GM21447 (cell line): ENCODE data around the gene NKX2-4.
"Not testable (repeated sequence)": the region's sequence is repeated elsewhere in the genome, so short reads cannot be mapped to it uniquely, and the experiment has no call there.

Experiments used
- ATAC-seq: cut with Tn5 transposase; IDR thresholded peaks from one replicate; pipeline ENCODE4 v1.9.1; 2021; ENCODE audit not compliant: unreplicated experiment

The NKX2-4 gene

GRCh38 chr20:21397341-21398108, at the start of gene NKX2-4:
Gene NKX2-4, minus strand, starts transcription at chr20:21397526. Its CDS starts 127 bp downstream, at chr20:21397399.
- no peak for ATAC-seq

DNA sequence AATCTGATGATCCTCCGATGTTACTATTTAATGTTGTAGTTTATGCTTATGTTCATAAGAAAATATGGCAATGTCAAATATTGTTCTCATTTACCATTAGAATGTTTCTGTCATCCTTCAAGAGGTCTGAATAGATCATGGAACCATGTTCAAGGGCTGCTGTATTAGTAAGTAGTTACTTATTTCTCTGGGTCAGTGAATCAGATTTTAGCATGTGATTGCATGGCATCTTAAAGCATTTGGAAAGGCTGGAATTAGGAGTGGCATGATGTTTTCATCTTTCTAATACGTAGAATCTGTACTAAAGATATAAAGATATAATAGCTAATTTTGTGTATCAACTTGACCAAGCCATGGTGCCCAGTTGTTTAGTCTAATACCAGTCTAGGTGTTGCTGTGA, 40.5 kb upstream of the NKX2-4 start:
- no peak for ATAC-seq

GRCh38 chr20:21437248-21437647, 39.9 kb upstream of the NKX2-4 start:
- ATAC-seq: no peak

- ATAC-seq: no peak
These were observed 38.9 kb upstream of the NKX2-4 start for GRCh38 chr20:21436205-21436604.

GRCh38 chr20:21435576-21435975, 38.2 kb upstream of the NKX2-4 start:
- no peak for ATAC-seq

DNA sequence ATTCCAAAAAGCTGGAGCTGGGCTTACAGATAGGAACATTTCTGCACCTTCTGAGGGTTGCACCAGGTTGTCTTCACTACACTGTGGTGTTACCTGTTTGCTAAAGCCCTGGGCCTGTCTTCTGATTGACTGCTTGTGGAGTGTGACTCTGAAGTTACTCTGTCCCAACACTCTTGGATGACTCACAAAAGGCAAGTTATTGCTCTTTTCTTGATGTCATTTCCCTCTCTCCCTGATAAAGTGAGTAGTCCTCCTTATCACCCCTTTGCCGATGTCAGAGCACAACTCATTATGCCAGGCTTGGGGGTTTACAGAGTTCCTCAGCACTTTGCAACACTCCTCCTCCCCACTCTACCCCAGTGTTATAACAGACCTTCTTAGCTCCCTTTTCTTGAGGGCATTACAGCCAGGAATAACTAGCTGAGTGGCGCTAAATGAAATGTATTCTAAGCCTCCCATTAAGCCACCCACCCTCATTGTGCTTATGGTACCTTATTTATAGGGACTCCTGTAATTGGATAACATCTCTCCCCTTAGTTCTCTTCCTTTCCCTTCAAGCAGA, 36.1 kb upstream of the NKX2-4 start:
- no peak for ATAC-seq

DNA sequence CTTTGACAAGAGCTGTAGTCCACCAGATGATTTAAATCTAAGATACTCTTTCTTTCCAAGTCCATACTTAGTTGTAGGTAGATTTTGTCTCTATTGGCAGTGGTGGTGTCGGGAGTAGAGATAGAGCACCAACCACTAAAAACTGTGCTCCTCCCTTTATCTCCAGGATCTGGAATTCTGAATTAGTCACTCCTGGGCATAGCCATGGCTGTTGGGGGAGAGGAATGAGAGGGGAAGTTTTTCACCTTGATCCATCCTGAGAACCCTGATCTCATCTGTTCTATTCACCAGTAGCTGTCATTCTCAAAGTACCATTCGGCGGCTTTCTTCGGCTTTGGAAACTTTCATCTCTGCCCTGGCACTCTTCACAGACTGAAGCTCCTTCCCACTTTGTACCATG, 35.6 kb upstream of the NKX2-4 start:
- no peak for ATAC-seq

DNA sequence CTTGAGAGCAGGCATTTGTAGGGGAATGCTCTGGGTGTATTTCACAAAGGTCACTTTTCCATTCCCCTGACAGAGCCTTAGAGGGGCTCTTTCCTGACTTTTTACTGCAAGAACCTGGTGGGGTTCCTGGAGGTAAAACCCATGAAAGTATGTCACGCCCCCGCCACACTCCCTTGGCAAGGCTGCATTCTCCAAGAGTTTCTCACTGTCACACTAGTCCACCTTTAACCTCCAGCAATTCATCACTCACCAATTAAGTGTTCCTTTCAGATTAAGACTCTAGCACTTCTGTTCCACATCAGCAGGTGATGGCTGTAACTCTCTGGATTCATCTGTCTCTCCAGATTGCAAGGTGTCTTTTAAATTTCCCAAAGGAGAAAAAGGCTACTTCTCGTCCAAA, 32.7 kb upstream of the NKX2-4 start:
- no peak for ATAC-seq

- ATAC-seq: no peak
These were observed 27.5 kb upstream of the NKX2-4 start for GRCh38 chr20:21424846-21425245.

- ATAC-seq: not testable (repeated sequence)
These were observed 26.4 kb upstream of the NKX2-4 start for GRCh38 chr20:21423712-21424111.

DNA sequence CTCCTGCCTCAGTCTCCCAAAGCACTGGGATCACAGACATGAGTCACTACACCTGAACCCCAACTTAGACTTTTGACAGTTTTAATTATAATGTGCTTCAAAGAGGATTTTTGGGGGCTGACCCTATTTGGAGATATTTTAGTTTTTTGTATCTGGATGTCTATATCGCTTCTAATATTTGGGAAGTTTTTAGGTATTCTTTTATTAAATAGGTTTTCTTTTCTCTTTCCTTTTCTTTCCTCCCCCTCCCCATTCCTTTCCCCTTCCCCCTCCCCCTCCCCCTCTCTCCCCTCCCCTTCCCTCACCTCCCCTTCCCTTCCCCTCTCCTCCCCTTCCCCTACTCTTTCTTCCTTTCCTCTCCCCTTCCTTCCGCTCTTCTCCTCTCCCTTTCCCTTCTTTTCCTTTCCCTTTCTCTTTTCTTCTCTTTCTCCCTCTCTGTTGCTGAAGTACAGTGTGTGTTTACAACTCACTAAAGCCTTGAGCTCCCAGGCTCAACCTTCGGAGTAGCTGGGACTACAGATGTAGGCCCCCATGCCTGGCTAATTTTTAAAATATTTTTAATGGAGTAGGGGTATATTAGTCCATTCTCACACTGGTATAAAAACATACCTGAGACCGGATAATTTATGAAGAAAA, 24.4 kb upstream of the NKX2-4 start:
- no peak for ATAC-seq

- not testable (repeated sequence) for ATAC-seq
These were observed 21.8 kb upstream of the NKX2-4 start for GRCh38 chr20:21419147-21419546.

DNA sequence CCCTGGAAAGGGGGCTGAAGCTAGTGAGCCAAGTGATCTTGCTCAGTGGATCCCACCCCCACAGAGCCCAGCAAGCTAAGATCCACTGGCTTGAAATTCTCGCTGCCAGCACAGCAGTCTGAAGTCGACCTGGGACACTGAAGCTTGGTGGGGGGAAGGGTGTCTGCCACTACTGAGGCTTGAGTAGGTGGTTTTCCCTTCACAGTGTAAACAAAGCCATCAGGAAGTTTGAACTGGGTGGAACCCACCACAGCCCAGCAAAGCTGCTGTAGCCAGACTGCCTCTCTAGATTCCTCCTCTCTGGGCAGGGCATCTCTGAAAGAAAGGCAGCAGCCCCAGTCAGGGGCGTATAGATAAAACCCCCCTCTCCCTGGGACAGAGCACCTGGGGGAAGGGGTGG, 16.7 kb upstream of the NKX2-4 start:
- not testable (repeated sequence) for ATAC-seq

DNA sequence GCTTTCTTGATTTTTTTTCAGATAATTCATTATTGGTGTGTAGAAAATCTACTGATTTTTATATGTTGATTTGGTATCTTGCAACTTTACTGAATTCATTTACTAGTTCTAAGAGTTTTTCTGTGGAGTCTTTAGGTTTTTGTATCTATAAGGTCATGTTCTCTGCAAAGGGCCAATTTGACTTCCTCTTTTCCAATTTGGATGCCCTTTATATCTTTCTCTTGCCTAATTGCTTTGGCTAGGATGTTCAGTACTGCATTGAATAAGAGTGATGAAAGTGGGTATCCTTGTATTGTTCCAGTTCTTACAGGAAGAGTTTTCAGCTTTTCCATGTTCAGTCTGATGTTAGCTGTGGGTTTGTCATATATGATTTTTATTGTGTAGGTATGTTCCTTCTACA, 14.4 kb upstream of the NKX2-4 start:
- no peak for ATAC-seq

DNA sequence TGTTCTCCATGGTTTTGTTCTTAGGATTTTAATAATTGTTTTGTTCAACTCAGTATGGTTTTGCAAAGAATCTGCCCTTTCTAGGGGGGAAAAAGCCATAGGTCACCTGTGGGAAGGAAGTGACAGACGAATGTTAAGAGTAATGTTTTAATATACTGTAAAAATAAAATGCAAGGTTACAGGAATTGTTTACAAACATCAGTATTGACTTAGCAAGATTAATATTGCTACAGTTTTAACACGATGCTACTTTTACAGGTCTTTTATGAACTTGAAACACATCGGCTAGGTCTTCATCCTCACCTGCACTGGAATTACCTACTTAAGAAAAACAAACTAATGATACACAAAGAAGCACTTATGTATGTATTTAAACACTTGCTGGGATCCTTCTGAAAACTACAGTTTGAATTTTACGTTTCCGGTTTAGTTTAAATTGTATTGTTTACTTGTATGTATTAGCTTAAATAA, 1.7 kb upstream of the NKX2-4 start:
- no peak for ATAC-seq

DNA sequence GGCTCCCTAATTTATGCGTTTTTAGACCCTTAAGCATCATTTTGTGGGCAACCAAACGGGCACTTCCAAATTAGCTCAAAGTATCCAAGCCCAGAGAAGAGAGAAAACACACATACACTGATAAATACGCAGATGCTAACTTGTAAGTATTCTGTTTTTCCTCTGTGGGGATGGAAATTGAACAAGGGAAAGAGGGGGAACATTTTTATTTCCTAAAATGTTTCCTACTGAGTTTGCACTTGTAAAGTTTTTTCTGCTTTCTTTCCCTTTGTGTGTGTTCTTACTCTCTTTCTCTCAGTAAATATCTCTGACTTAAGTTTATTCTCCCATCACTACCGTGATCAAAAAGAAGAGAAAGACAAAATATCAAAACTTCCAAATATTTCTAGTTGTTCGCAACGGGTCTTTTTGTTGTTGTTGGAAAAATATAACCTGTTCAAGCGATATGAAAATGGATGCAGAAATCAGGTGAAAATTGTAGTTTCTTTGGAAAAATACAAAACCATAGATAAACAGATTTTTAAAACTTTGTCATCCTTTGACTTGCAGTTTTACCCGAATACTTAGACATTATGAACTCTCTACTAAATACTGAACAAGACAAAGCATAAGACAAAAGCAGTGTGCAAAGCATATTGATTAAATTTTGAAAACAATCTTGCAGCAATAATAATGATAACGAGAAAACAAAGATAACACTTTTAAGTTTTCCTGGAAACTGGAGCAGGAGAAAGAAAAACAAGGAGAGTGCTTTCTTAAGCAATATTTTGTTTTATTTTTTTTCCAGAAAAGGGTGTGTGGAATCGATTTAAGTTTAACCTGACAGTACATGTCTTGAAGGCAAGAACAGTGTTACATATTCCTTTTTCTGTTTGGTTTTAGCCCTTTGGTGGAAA, 1.0 kb upstream of the NKX2-4 start:
- ATAC-seq: no peak

GRCh38 chr20:21396599-21397340, 556 bp downstream of the NKX2-4 start:
- no peak for ATAC-seq

- ATAC-seq: no peak
These were observed 1.4 kb downstream of the NKX2-4 start for GRCh38 chr20:21395666-21396598.

- no peak for ATAC-seq
These were observed 2.2 kb downstream of the NKX2-4 start for GRCh38 chr20:21395051-21395665.
